HFFc6 (cell line): ENCODE data around the gene SFTPB. TPM values are rescaled to one million over a fixed set of nuclear protein-coding genes. Genes with fewer than 3 reads are reported as not detected.
A peak's percentile ranks its signal among the peaks of the same experiment; 100 is the strongest.
"Not testable (repeated sequence)": the region's sequence is repeated elsewhere in the genome, so short reads cannot be mapped to it uniquely, and the experiment has no call there.

Source experiments
- DNase-seq: peaks from one replicate; pipeline ENCODE4 v3.0.0-alpha.2; 2018
- H3K27ac Mint-ChIP-seq: 2 replicates; pipeline ENCODE4 v1.8.0; 2020; ENCODE audit warnings: mild to moderate bottlenecking, mixed read lengths
- H3K27me3 Mint-ChIP-seq: 2 replicates; pipeline ENCODE4 v1.8.0; 2021; ENCODE audit warnings: mild to moderate bottlenecking, moderate library complexity, mixed read lengths; ENCODE audit not compliant: insufficient read depth
- H3K36me3 Mint-ChIP-seq: 2 replicates; pipeline ENCODE4 v1.8.0; 2021; ENCODE audit warnings: low read depth, mixed read lengths
- H3K4me1 Mint-ChIP-seq: 2 replicates; pipeline ENCODE4 v1.8.0; 2020; ENCODE audit warnings: low read depth, mixed read lengths
- H3K4me3 Mint-ChIP-seq: 2 replicates; pipeline ENCODE4 v1.8.0; 2020; ENCODE audit warnings: mild to moderate bottlenecking, moderate library complexity, mixed read lengths
- H3K9me3 Mint-ChIP-seq: 2 replicates; pipeline ENCODE4 v1.8.0; 2020; ENCODE audit warnings: mild to moderate bottlenecking, mixed read lengths
- CTCF ChIP-seq: fragments of 200-600 bp; sonication (generic); IDR thresholded peaks from 2 replicates; pipeline ENCODE4 v1.5.0; 2021; ENCODE audit warnings: antibody characterized with exemption, mild to moderate bottlenecking
- total RNA-seq, 6 experiments: library from RNA; stranded (reverse); fragmentation: NEBNext Ultra II Directional; extraction: Animal tissue kit (Norgen Biotek cat#: 25700); gene quantifications; 2 replicates in 1 of 6; 3 replicates in 5 of 6; pipeline ENCODE4 v1.2.3, GENCODE V29; 2021

Gene SFTPB
- total RNA-seq, 6 experiments from 2014 or later: not detected

- Mint-ChIP-seq H3K27me3 (peaks cover 1% of the 10 kb centered on the region; the same call in 1 of the 2 replicates), H3K4me1 (peaks cover 17% of the 10 kb centered on the region), H3K36me3 (peaks cover 2% of the 10 kb centered on the region), H3K4me3 (no peak overlapping the region), H3K9me3 (no peaks in the 10 kb centered on the region), H3K27ac (peak overlapping the region; percentile 83)
- TF ChIP-seq CTCF: no peak
- DNase-seq: peak; percentile 92
These were observed 5.0 kb downstream of the SFTPB start for GRCh38 chr2:85662899-85663593.

DNA sequence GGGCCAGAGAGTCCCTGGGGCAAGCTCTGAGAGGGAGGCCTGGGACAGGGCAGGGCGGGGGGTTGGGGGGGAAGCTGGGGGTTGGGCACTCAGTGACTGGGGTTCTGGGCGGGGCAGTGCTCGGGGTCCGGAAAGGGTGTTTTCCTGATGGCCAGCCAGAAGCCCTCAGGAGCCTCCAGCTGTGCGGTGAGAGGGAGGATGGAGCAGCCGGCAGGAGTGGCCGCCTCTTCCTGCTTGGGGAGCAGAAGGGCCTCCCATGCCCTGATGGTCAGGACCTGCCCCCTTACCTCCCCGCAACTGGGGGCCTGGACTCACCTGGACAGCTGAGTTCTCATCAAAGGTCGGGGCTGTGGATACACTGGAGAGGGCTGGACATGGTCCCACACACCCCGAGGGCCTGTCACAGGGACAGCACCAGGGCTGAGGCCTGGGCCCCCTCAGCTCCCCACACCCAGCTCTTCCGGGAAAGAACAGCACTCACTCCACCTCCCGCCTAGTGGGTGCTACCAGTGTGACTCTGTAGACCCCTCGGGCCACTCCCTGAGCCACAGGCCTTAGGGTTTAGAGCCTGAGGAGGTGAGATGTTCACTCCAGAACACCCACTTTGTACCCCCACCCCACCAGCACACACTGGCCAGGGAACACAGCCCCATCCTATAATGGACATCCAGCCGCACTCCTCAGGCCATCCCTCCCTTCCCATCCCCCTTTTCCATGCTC, 6.7 kb downstream of the SFTPB start:
- DNase-seq: no peak
- Mint-ChIP-seq H3K36me3 (peaks cover 12% of the 10 kb centered on the region), H3K27ac (no peak overlapping the region), H3K27me3 (peaks cover 2% of the 10 kb centered on the region; the same call in 1 of the 2 replicates), H3K9me3 (no peaks in the 10 kb centered on the region), H3K4me1 (peaks cover 35% of the 10 kb centered on the region), H3K4me3 (no peak overlapping the region)
- no peak for TF ChIP-seq CTCF

GRCh38 chr2:85660725-85661124, 7.3 kb downstream of the SFTPB start:
- H3K4me1 Mint-ChIP-seq: peaks cover 40% of the 10 kb centered on the region
- H3K4me3 Mint-ChIP-seq: no peak overlapping the region
- H3K27ac Mint-ChIP-seq: no peak overlapping the region
- no peak for DNase-seq
- peaks cover 12% of the 10 kb centered on the region for H3K36me3 Mint-ChIP-seq
- H3K9me3 Mint-ChIP-seq: no peaks in the 10 kb centered on the region
- peaks cover 2% of the 10 kb centered on the region; the same call in 1 of the 2 replicates for H3K27me3 Mint-ChIP-seq
- no peak for TF ChIP-seq CTCF

- not testable (repeated sequence) for DNase-seq, H3K27me3 Mint-ChIP-seq, H3K4me3 Mint-ChIP-seq, H3K27ac Mint-ChIP-seq, H3K9me3 Mint-ChIP-seq
- Mint-ChIP-seq H3K36me3 (peaks cover 12% of the 10 kb centered on the region), H3K4me1 (peaks cover 45% of the 10 kb centered on the region)
These were observed 7.7 kb downstream of the SFTPB start for GRCh38 chr2:85660301-85660700.

DNA sequence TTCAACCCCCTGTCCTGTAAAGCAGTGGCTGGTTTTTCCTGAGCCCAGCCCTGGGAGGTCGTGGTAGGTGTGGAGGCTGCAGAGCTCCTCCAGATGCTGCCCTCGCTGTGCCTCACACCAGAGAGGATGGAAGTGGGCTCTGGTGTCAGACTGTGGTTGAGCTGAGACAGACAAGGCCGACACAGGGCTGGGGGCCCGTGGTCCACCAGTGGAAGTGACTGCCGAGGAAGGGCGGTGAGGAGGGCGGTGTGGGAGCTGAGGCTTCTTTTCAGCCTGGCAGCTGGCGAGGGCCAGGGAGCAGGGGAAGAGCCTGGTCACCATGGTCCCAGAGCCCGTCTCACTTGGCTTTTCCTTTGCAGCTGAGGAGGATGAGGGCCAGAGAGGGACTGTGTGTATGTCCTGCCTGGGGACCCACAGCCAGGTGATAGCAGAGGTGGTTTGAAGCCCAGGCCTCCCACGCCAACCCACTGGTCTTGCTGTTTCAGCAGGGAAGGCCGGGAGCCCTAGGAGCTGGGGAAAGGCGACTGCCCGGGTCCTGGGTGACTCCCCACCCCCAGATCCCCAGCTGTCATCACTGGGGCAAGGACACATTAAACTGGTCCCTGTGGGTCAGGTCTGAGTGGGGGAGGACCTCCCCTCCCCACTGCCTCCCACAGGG, 8.5 kb downstream of the SFTPB start:
- Mint-ChIP-seq H3K4me1 (peaks cover 52% of the 10 kb centered on the region), H3K9me3 (no peaks in the 10 kb centered on the region), H3K4me3 (no peak overlapping the region), H3K27me3 (peaks cover 2% of the 10 kb centered on the region; the same call in 1 of the 2 replicates), H3K27ac (no peak overlapping the region), H3K36me3 (peaks cover 12% of the 10 kb centered on the region)
- no peak for DNase-seq
- no peak for TF ChIP-seq CTCF

DNA sequence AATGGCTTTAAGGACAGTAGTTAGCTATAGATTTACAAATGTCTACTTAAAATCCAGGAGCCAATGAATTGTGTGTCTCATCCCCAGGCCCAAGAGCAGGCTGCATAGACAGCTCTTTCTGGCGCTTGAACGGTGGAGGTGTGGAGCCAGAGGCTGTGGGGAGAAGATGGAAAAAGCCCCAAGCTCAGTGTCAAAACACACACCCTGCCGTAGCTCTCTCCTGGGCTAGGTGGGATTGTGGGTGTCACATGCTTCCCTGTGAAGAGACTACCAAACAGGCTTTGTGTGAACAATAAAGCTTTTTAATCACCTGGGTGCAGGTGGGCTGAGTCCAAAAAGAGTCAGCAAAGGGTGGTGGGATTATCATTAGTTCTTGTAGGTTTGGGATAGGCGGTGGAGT, 10.6 kb downstream of the SFTPB start:
- H3K27ac Mint-ChIP-seq, H3K27me3 Mint-ChIP-seq, H3K4me3 Mint-ChIP-seq, DNase-seq, H3K9me3 Mint-ChIP-seq: not testable (repeated sequence)
- Mint-ChIP-seq H3K36me3 (peaks cover 17% of the 10 kb centered on the region), H3K4me1 (peaks cover 60% of the 10 kb centered on the region)
